HepG2 (cell line): ENCODE measurements around the gene PRDX5. TPM values are rescaled to one million over a fixed set of nuclear protein-coding genes. Genes with fewer than 3 reads are reported as not detected.

Experiments used
- AGO2 ChIP-seq: fragments of 200-400 bp; formaldehyde crosslinking; optimal IDR thresholded peaks from 2 replicates; pipeline ENCODE3; 2017; ENCODE audit warnings: mild to moderate bottlenecking, low read depth, low read length, moderate library complexity
- FOXJ3 ChIP-seq: sonication (generic); formaldehyde crosslinking; IDR thresholded peaks from 2 replicates; pipeline ENCODE4 v1.4.0; 2020; ENCODE audit warnings: missing genetic modification reagents, mild to moderate bottlenecking, borderline replicate concordance
- MAFF ChIP-seq: IDR thresholded peaks from 2 replicates; pipeline ENCODE4 v1.6.1; 2011; ENCODE audit warnings: low read depth, low read length, improper control_type of control experiment
- NFE2L1 ChIP-seq: sonication (generic); formaldehyde crosslinking; IDR thresholded peaks from 2 replicates; pipeline ENCODE4 v1.4.0; 2020; ENCODE audit warnings: missing genetic modification reagents, mild to moderate bottlenecking, borderline replicate concordance
- PRMT3 ChIP-seq: sonication (generic); formaldehyde crosslinking; IDR thresholded peaks from 2 replicates; pipeline ENCODE4 v1.8.1; 2022; ENCODE audit warnings: low read depth, mild to moderate bottlenecking, moderate library complexity, missing genetic modification reagents, borderline replicate concordance
- RBFOX2 ChIP-seq: fragments of 200-400 bp; formaldehyde crosslinking; IDR thresholded peaks from 2 replicates; pipeline ENCODE4 v1.6.1; 2017; ENCODE audit warnings: low read depth, mild to moderate bottlenecking, low read length
- SCMH1 ChIP-seq: sonication (generic); formaldehyde crosslinking; IDR thresholded peaks from 2 replicates; pipeline ENCODE4 v1.9.0; 2021; ENCODE audit warnings: missing genetic modification reagents, mild to moderate bottlenecking, borderline replicate concordance
- SNAI1 ChIP-seq: sonication (generic); formaldehyde crosslinking; IDR thresholded peaks from 2 replicates; pipeline ENCODE4 v1.5.0; 2020; ENCODE audit warnings: mild to moderate bottlenecking, missing genetic modification reagents, borderline replicate concordance
- TAF15 ChIP-seq: fragments of 200-400 bp; formaldehyde crosslinking; IDR thresholded peaks from one replicate; pipeline ENCODE4 v1.6.1; 2018; ENCODE audit warnings: mild to moderate bottlenecking, low read depth, low read length; ENCODE audit not compliant: poor library complexity, severe bottlenecking
- THYN1 ChIP-seq: sonication (generic); formaldehyde crosslinking; IDR thresholded peaks from 2 replicates; pipeline ENCODE4 v1.8.1; 2023; ENCODE audit warnings: low read depth, mild to moderate bottlenecking, moderate library complexity, missing genetic modification reagents, borderline replicate concordance
- ZBTB38 ChIP-seq: sonication (generic); formaldehyde crosslinking; IDR thresholded peaks from 2 replicates; pipeline ENCODE4 v1.5.1; 2020; ENCODE audit warnings: mild to moderate bottlenecking, missing genetic modification reagents
- ZBTB8A ChIP-seq: sonication (generic); formaldehyde crosslinking; IDR thresholded peaks from 2 replicates; pipeline ENCODE4 v1.4.0; 2020; ENCODE audit warnings: mild to moderate bottlenecking, low read depth, missing genetic modification reagents, borderline replicate concordance
- ZNF543 ChIP-seq: sonication (generic); formaldehyde crosslinking; IDR thresholded peaks from 2 replicates; pipeline ENCODE4 v1.4.0; 2020; ENCODE audit warnings: mild to moderate bottlenecking, missing genetic modification reagents
- ZNF629 ChIP-seq: sonication (generic); formaldehyde crosslinking; conservative IDR thresholded peaks from 2 replicates; pipeline ENCODE4 v1.5.0; 2020; ENCODE audit warnings: missing genetic modification reagents
- ZNF713 ChIP-seq: sonication (generic); formaldehyde crosslinking; IDR thresholded peaks from 2 replicates; pipeline ENCODE4 v1.4.0; 2020; ENCODE audit warnings: mild to moderate bottlenecking, missing genetic modification reagents
- ZNF75D ChIP-seq: sonication (generic); formaldehyde crosslinking; IDR thresholded peaks from 2 replicates; pipeline ENCODE4 v1.8.1; 2023; ENCODE audit warnings: missing genetic modification reagents, mild to moderate bottlenecking, borderline replicate concordance
- ZNF777 ChIP-seq: sonication (generic); formaldehyde crosslinking; IDR thresholded peaks from 2 replicates; pipeline ENCODE4 v1.4.0; 2020; ENCODE audit warnings: missing genetic modification reagents
- ZNF788 ChIP-seq: sonication (generic); formaldehyde crosslinking; IDR thresholded peaks from 2 replicates; pipeline ENCODE4 v1.5.0; 2020; ENCODE audit warnings: mild to moderate bottlenecking, missing genetic modification reagents, borderline replicate concordance
- ZNF879 ChIP-seq: sonication (generic); formaldehyde crosslinking; IDR thresholded peaks from 2 replicates; pipeline ENCODE4 v1.8.1; 2023; ENCODE audit warnings: missing genetic modification reagents
- polyA plus RNA-seq, 8 experiments: library from polyadenylated mRNA; depleted of rRNA in 3 of 8; stranded (reverse) in 7 of 8; unstranded in 1 of 8; fragments of >200 nt; fragmentation: Illumina TruSeq in 4 of 8; extraction: Trizol in 4 of 8; gene quantifications; 2 replicates each; pipeline versions ENCODE4 v1.2.1 to v1.2.3, GENCODE V29; 2011 to 2016; ENCODE audit warnings: low read depth in 4 of 8, missing spikeins in 1 of 8, mixed read lengths in 1 of 8; ENCODE audit not compliant: insufficient read depth in 1 of 8
- total RNA-seq, 5 experiments: library from RNA; depleted of rRNA; stranded (reverse); fragments of >200 nt; fragmentation: Illumina TruSeq; extraction: Trizol; gene quantifications; 2 replicates each; pipeline ENCODE4 v1.2.3, GENCODE V29; 2016; ENCODE audit warnings: low read depth in 1 of 5
- TF ChIP-seq, protein P1 (sequence below): sonication (generic); formaldehyde crosslinking; IDR thresholded peaks from 2 replicates; pipeline ENCODE4 v1.9.0; 2021; ENCODE audit warnings: missing genetic modification reagents, mild to moderate bottlenecking, borderline replicate concordance
- TF ChIP-seq, protein P2 (sequence below): sonication (generic); formaldehyde crosslinking; IDR thresholded peaks from 2 replicates; pipeline ENCODE4 v1.5.0; 2020; ENCODE audit warnings: missing genetic modification reagents, mild to moderate bottlenecking, borderline replicate concordance
- TF ChIP-seq, protein P3 (sequence below): sonication (generic); formaldehyde crosslinking; IDR thresholded peaks from 2 replicates; pipeline ENCODE4 v1.4.0; 2020; ENCODE audit warnings: mild to moderate bottlenecking, missing genetic modification reagents
- TF ChIP-seq, protein P4 (sequence below): sonication (generic); formaldehyde crosslinking; IDR thresholded peaks from 2 replicates; pipeline ENCODE4 v1.5.0; 2020; ENCODE audit warnings: mild to moderate bottlenecking, low read depth, missing genetic modification reagents, borderline replicate concordance
- TF ChIP-seq, protein P5 (sequence below): sonication (generic); formaldehyde crosslinking; IDR thresholded peaks from 2 replicates; pipeline ENCODE4 v1.5.1; 2020; ENCODE audit warnings: mild to moderate bottlenecking, missing genetic modification reagents, borderline replicate concordance

PRDX5 gene
- total and polyA plus RNA-seq, 2 of the 13 experiments (the other 11 are each of a cell fraction or from before 2014, with no cell fraction given), result 215 to 311 TPM

DNA sequence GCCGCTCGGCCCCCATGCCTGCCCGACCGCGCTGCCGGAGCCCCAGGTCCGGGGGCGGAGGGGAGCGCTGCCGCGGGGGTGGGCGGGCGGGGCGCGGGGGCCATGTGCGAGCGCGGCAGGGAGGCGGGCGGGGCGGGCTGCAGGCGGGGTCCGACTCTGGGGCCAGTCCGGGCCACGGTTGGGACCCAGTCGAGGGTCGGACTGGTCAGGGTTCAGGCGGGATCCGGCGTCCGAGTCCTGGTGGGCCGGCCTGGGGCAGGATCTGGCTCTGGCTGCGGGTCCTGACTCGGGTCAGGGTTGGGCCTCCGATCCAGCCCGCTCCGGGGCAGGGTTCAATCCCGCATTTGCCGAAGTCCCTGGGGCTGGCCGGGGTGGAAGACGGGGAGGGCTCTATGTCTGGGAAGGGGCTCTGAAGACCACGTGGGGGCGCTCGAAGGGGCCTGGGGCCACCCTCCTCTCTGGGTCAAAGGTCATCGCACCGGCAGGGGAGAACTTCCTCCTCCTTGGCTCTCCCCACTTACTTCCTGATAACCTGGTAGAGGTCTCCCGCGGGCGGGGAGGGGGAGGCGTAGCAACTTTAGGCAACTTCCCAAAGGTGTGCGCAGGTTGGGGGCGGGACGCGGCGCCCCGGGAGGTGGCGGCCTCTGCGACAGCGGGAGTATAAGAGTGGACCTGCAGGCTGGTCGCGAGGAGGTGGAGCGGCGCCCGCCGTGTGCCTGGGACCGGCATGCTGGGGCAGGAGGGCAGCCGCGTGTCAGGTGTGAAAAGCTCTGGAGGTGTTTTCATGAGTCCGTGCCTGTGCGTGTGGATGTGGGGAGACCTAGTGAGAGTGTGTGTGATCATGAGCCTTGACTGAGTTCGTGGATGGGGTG is 12.0 kb upstream of the PRDX5 start (continued):
- TF ChIP-seq RBFOX2 (peak; percentile 85), ZBTB38 (CRISPR knock-in tag) (peak; percentile 32; the same call in 1 of the 2 replicates), TAF15 (no peak), ZNF788 (CRISPR knock-in tag) (no peak), ZNF713 (CRISPR knock-in tag) (no peak), ZBTB8A (CRISPR knock-in tag) (no peak), NFE2L1 (no peak), SCMH1 (no peak), ZNF777 (CRISPR knock-in tag) (peak; percentile 43; the same call in 1 of the 2 replicates), PRMT3 (CRISPR knock-in tag) (no peak), SNAI1 (CRISPR knock-in tag) (peak; percentile 70; the same call in 1 of the 2 replicates), ZNF879 (CRISPR knock-in tag) (no peak; the same call in 1 of the 2 replicates), ZNF75D (CRISPR knock-in tag) (no peak), FOXJ3 (no peak), ZNF543 (CRISPR knock-in tag) (no peak), ZNF629 (CRISPR knock-in tag) (0 out of 2 replicates have a peak, but pooled peaks have one; percentile 5), AGO2 (peak; percentile 86), MAFF (no peak), THYN1 (no peak)
- TF ChIP-seq, protein P1, sequence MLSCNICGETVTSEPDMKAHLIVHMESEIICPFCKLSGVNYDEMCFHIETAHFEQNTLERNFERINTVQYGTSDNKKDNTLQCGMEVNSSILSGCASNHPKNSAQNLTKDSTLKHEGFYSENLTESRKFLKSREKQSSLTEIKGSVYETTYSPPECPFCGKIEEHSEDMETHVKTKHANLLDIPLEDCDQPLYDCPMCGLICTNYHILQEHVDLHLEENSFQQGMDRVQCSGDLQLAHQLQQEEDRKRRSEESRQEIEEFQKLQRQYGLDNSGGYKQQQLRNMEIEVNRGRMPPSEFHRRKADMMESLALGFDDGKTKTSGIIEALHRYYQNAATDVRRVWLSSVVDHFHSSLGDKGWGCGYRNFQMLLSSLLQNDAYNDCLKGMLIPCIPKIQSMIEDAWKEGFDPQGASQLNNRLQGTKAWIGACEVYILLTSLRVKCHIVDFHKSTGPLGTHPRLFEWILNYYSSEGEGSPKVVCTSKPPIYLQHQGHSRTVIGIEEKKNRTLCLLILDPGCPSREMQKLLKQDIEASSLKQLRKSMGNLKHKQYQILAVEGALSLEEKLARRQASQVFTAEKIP, result no peak
- TF ChIP-seq, protein P2, sequence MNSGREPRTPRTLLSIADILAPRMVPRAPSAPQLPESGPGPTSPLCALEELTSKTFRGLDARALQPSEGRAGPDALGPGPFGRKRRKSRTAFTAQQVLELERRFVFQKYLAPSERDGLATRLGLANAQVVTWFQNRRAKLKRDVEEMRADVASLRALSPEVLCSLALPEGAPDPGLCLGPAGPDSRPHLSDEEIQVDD, result no peak
- TF ChIP-seq, protein P3, sequence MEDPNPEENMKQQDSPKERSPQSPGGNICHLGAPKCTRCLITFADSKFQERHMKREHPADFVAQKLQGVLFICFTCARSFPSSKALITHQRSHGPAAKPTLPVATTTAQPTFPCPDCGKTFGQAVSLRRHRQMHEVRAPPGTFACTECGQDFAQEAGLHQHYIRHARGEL (CRISPR knock-in tag), result no peak
- TF ChIP-seq, protein P4, sequence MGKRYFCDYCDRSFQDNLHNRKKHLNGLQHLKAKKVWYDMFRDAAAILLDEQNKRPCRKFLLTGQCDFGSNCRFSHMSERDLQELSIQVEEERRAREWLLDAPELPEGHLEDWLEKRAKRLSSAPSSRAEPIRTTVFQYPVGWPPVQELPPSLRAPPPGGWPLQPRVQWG (CRISPR knock-in tag), result no peak
- TF ChIP-seq, protein P5, sequence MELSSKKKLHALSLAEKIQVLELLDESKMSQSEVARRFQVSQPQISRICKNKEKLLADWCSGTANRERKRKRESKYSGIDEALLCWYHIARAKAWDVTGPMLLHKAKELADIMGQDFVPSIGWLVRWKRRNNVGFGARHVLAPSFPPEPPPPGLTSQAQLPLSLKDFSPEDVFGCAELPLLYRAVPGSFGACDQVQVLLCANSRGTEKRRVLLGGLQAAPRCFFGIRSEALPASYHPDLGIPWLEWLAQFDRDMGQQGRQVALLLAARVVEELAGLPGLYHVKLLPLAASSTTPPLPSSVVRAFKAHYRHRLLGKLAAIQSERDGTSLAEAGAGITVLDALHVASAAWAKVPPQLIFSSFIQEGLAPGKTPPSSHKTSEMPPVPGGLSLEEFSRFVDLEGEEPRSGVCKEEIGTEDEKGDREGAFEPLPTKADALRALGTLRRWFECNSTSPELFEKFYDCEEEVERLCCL, result no peak
